ENCODE measurements around the gene GAB1.

GAB1 gene

GRCh38 chr4:143354990-143355389 lies 18.3 kb downstream of the GAB1 start:
- TF ChIP-seq CTCF (conservative IDR thresholded peaks at IDR 0.05; ENCODE audit: low read depth), result no peak
- POLR2A ChIA-PET (ENCODE audit: low non-redundant PET), result no interaction called here
- CTCF ChIA-PET, result no interaction called here
- H3K27ac ChIP-seq, result no peak overlapping the region
- DNase-seq (ENCODE audit: low spot score), result no peak

GRCh38 chr4:143355540-143356217 lies 19.0 kb downstream of the GAB1 start:
- DNase-seq (ENCODE audit: low spot score), result peak; percentile 64
- CTCF ChIA-PET, result no interaction called here
- H3K27ac ChIP-seq, result no peak overlapping the region
- POLR2A ChIA-PET (ENCODE audit: low non-redundant PET), result no interaction called here
- no peak for TF ChIP-seq CTCF (conservative IDR thresholded peaks at IDR 0.05; ENCODE audit: low read depth)

- TF ChIP-seq CTCF (conservative IDR thresholded peaks at IDR 0.05; ENCODE audit: low read depth), result no peak
- H3K27ac ChIP-seq, result no peak overlapping the region
- POLR2A ChIA-PET (ENCODE audit: low non-redundant PET), result no interaction called here
- CTCF ChIA-PET, result no interaction called here
- DNase-seq (ENCODE audit: low spot score), result no peak
Observed at GRCh38 chr4:143356493-143356892, 19.8 kb downstream of the GAB1 start.

GRCh38 chr4:143357161-143357845 lies 20.6 kb downstream of the GAB1 start:
- no peak overlapping the region for H3K27ac ChIP-seq
- TF ChIP-seq CTCF (conservative IDR thresholded peaks at IDR 0.05; ENCODE audit: low read depth), result no peak
- ChIA-PET POLR2A (ENCODE audit: low non-redundant PET) (no interaction called here), CTCF (no interaction called here)
- DNase-seq (ENCODE audit: low spot score), result peak; percentile 47

- no peak overlapping the region for H3K27ac ChIP-seq
- CTCF ChIA-PET, result interaction anchor here (0.6 to 0.8 kb wide), 2 partner anchors 126 to 575 kb away, joined by 3 to 4 read pairs; no protein-coding TSS in a partner anchor
- no peak for TF ChIP-seq CTCF (conservative IDR thresholded peaks at IDR 0.05; ENCODE audit: low read depth)
- POLR2A ChIA-PET (ENCODE audit: low non-redundant PET), result no interaction called here
- DNase-seq (ENCODE audit: low spot score), result no peak
Observed at GRCh38 chr4:143358419-143358818, 21.7 kb downstream of the GAB1 start.

GRCh38 chr4:143358923-143359643 lies 22.4 kb downstream of the GAB1 start:
- ChIA-PET CTCF (interaction anchor here (0.8 to 1.1 kb wide), 2 partner anchors 59 to 576 kb away, joined by 3 to 4 read pairs; no protein-coding TSS in a partner anchor), POLR2A (ENCODE audit: low non-redundant PET) (no interaction called here)
- TF ChIP-seq CTCF (conservative IDR thresholded peaks at IDR 0.05; ENCODE audit: low read depth), result no peak
- DNase-seq (ENCODE audit: low spot score), result peak; percentile 60
- no peak overlapping the region for H3K27ac ChIP-seq
